H9 (cell line): ENCODE data around the gene ZKSCAN4. TPM values are rescaled to one million over a fixed set of nuclear protein-coding genes. Genes with fewer than 3 reads are reported as not detected.

ENCODE experiments used
- DNase-seq: peaks from one replicate; pipeline ENCODE4 v3.0.0-alpha.2; 2017
- H2AFZ ChIP-seq: one replicate; pipeline ENCODE4 v1.6.1; 2013; ENCODE audit warnings: mild to moderate bottlenecking, low read length, control low read depth, moderate library complexity
- H2AK5ac ChIP-seq: 2 replicates; pipeline ENCODE4 v1.6.1; 2013; ENCODE audit warnings: low read length, control low read depth, mixed read lengths; ENCODE audit not compliant: insufficient read length
- H2BK120ac ChIP-seq: one replicate; pipeline ENCODE4 v1.6.1; 2013; ENCODE audit warnings: low read depth, mild to moderate bottlenecking, low read length, control low read depth, inconsistent platforms; ENCODE audit not compliant: poor library complexity, severe bottlenecking
- H2BK12ac ChIP-seq: 2 replicates; pipeline ENCODE4 v1.6.1; 2013; ENCODE audit warnings: low read length, control low read depth, mixed read lengths, low read depth; ENCODE audit not compliant: insufficient read length
- H2BK15ac ChIP-seq: 2 replicates; pipeline ENCODE4 v1.6.1; 2013; ENCODE audit warnings: low read depth, low read length, control low read depth
- H2BK20ac ChIP-seq: one replicate; pipeline ENCODE4 v1.6.1; 2013; ENCODE audit warnings: low read depth, mild to moderate bottlenecking, low read length, control low read depth, inconsistent platforms; ENCODE audit not compliant: poor library complexity, severe bottlenecking
- H2BK5ac ChIP-seq: 2 replicates; pipeline ENCODE4 v1.6.1; 2013; ENCODE audit warnings: low read length, control low read depth, mixed read lengths; ENCODE audit not compliant: insufficient read length
- H3K14ac ChIP-seq: 2 replicates; pipeline ENCODE4 v1.6.1; 2013; ENCODE audit warnings: low read length, control low read depth; ENCODE audit not compliant: insufficient read depth
- H3K18ac ChIP-seq: 2 replicates; pipeline ENCODE4 v1.6.1; 2013; ENCODE audit warnings: low read depth, mild to moderate bottlenecking, mixed read lengths, low read length, control low read depth; ENCODE audit not compliant: insufficient read length
- H3K23ac ChIP-seq: 2 replicates; pipeline ENCODE4 v1.6.1; 2013; ENCODE audit warnings: low read length, control low read depth, mixed read lengths, low read depth; ENCODE audit not compliant: insufficient read length
- H3K23me2 ChIP-seq: 2 replicates; pipeline ENCODE4 v1.6.1; 2013; ENCODE audit warnings: low read depth, mild to moderate bottlenecking, mixed read lengths, low read length, control low read depth; ENCODE audit not compliant: insufficient read length, poor library complexity, severe bottlenecking
- H3K27ac ChIP-seq: 2 replicates; pipeline ENCODE4 v1.5.1; 2013; ENCODE audit warnings: low read length, control low read depth, mixed read lengths, low read depth; ENCODE audit not compliant: insufficient read length
- H3K27me3 ChIP-seq: 2 replicates; pipeline ENCODE4 v1.6.1; 2013; ENCODE audit warnings: low read length, control low read depth, inconsistent platforms; ENCODE audit not compliant: insufficient read depth
- H3K4ac ChIP-seq: 2 replicates; pipeline ENCODE4 v1.6.1; 2013; ENCODE audit warnings: low read depth, mild to moderate bottlenecking, control low read depth, inconsistent platforms, low read length, moderate library complexity
- H3K4me1 ChIP-seq: 2 replicates; pipeline ENCODE4 v1.6.1; 2013; ENCODE audit warnings: low read length, control low read depth, inconsistent platforms; ENCODE audit not compliant: insufficient read depth
- H3K4me2 ChIP-seq: 2 replicates; pipeline ENCODE4 v1.6.1; 2013; ENCODE audit warnings: low read length, control low read depth, mixed read lengths; ENCODE audit not compliant: insufficient read length, insufficient read depth
- H3K56ac ChIP-seq: 2 replicates; pipeline ENCODE4 v1.6.1; 2013; ENCODE audit warnings: low read depth, mild to moderate bottlenecking, mixed read lengths, low read length, control low read depth; ENCODE audit not compliant: insufficient read length
- H3K79me1 ChIP-seq: 2 replicates; pipeline ENCODE4 v1.6.1; 2013; ENCODE audit warnings: low read depth, mild to moderate bottlenecking, moderate library complexity, low read length, control low read depth, inconsistent platforms; ENCODE audit not compliant: insufficient read depth, poor library complexity, severe bottlenecking
- H3K79me2 ChIP-seq: 2 replicates; pipeline ENCODE4 v1.6.1; 2013; ENCODE audit warnings: low read length, control low read depth, inconsistent platforms; ENCODE audit not compliant: insufficient read depth
- H3K9ac ChIP-seq: 2 replicates; pipeline ENCODE4 v1.6.1; 2013; ENCODE audit warnings: low read length, control low read depth, mixed read lengths; ENCODE audit not compliant: insufficient read length; ENCODE audit errors: extremely low read depth
- H3K9me3 ChIP-seq: one replicate; pipeline ENCODE4 v1.6.1; 2013; ENCODE audit warnings: low read depth, low read length, inconsistent platforms; ENCODE audit not compliant: control insufficient read depth
- H3T11ph ChIP-seq: one replicate; pipeline ENCODE4 v1.6.1; 2013; ENCODE audit warnings: mild to moderate bottlenecking, low read length, control low read depth, inconsistent platforms
- H4K20me1 ChIP-seq: one replicate; pipeline ENCODE4 v1.6.1; 2013; ENCODE audit not compliant: control insufficient read depth, insufficient read length, insufficient read depth
- H4K5ac ChIP-seq: 2 replicates; pipeline ENCODE4 v1.6.1; 2013; ENCODE audit warnings: low read depth, mild to moderate bottlenecking, mixed read lengths, low read length, control low read depth; ENCODE audit not compliant: insufficient read length
- H4K8ac ChIP-seq: replicated peaks from 2 replicates; pipeline ENCODE4 v1.6.1; 2013; ENCODE audit warnings: low read length, control low read depth, mixed read lengths, low read depth; ENCODE audit not compliant: insufficient read length
- H4K91ac ChIP-seq: 2 replicates; pipeline ENCODE4 v1.6.1; 2013; ENCODE audit warnings: low read depth, mild to moderate bottlenecking, moderate library complexity, mixed read lengths, low read length, control low read depth; ENCODE audit not compliant: insufficient read length
- H3K27ac Mint-ChIP-seq, 3 experiments: 2 replicates in 2 of 3; 3 replicates in 1 of 3; pipeline ENCODE4 v1.8.0; 2020 to 2021; ENCODE audit warnings: mixed read lengths in 3 of 3, mild to moderate bottlenecking in 1 of 3, moderate library complexity in 1 of 3
- H3K27me3 Mint-ChIP-seq: 2 replicates; pipeline ENCODE4 v1.8.0; 2021; ENCODE audit warnings: low read depth, mild to moderate bottlenecking, moderate library complexity, mixed read lengths
- H3K36me3 Mint-ChIP-seq, 3 experiments: 2 replicates in 2 of 3; 3 replicates in 1 of 3; pipeline ENCODE4 v1.8.0; 2020 to 2021; ENCODE audit warnings: low read depth in 3 of 3, mixed read lengths in 3 of 3; ENCODE audit not compliant: insufficient read depth in 1 of 3
- H3K4me1 Mint-ChIP-seq, 2 experiments: 2 replicates each; pipeline ENCODE4 v1.8.0; 2020; ENCODE audit warnings: mixed read lengths in 2 of 2
- H3K4me3 Mint-ChIP-seq, 2 experiments: 2 replicates in 1 of 2; 3 replicates in 1 of 2; pipeline ENCODE4 v1.8.0; 2020 to 2021; ENCODE audit warnings: mild to moderate bottlenecking in 2 of 2, mixed read lengths in 2 of 2, moderate library complexity in 1 of 2
- H3K9me3 Mint-ChIP-seq, 2 experiments: 2 replicates in 1 of 2; 3 replicates in 1 of 2; pipeline ENCODE4 v1.8.0; 2020; ENCODE audit warnings: mild to moderate bottlenecking in 2 of 2, mixed read lengths in 2 of 2, moderate library complexity in 1 of 2
- WGBS: extraction: QIAGEN DNeasy Blood & Tissue Kit; methylation state at CpG from one replicate; pipeline ENCODE4 v1.1.7; 2013; ENCODE audit warnings: missing lambda C conversion rate, low lambda C conversion rate, mixed read lengths; ENCODE audit not compliant: insufficient read length; ENCODE audit errors: extremely low coverage; 5-methylcytosine and 5-hydroxymethylcytosine counted together
- total RNA-seq: library from RNA; stranded (reverse); gene quantifications from 2 replicates; pipeline ENCODE4 v1.2.1, GENCODE V29; 2021
- TF ChIP-seq, protein P1 (sequence below): fragments of 200-600 bp; sonication (generic); conservative IDR thresholded peaks from 3 replicates; pipeline ENCODE4 v1.8.0; 2021; ENCODE audit warnings: antibody characterized with exemption, mild to moderate bottlenecking

The ZKSCAN4 gene
- total RNA-seq, 1 experiment from 2014 or later = 8.8 TPM

DNA sequence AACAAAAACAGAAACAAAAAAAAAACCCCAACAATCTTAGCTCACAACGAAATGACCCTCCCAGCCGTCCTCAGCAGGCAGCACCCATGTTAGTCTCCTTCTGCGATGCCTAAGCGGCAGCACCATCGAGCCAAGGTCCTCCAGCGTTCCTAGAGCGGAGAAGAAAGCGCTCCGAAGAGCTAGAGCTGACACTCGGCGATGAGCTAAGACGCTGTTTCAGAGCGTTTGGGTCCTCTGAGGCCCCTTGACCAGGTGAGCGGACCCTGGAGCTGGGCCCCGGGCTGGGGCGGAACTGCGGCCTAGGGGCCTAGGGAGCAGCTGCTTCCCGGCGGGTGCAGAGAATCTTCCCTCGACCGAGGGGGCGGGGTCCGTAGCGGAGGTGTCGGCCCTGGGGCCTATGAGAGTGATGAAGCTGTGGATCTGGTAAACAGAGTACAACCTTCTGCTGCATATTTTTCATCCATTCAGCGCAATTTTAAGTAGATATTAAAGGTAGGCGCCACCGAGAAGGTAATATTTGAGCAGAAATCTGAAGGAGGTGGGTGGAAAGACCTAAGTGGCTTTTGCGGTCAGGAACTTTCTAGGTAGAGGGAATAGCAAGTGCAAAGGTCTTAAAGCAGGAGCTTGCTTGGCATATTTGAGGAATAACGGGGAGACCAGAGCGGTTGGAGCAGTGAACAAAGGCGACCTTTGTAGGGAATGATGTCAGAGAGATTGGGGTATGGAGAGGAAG lies 15.1 kb upstream of the ZKSCAN4 start, which contains the start of gene ZSCAN26:
ZSCAN26 (plus strand) TSS at position 182 of the 733 bp plus-strand sequence. CDS start 4,777 bp downstream, outside the sequence.
- no peaks in the 10 kb centered on the region for H3K9me3 Mint-ChIP-seq
- no peak within 1 kb of the TSS for H3K4me3 Mint-ChIP-seq
- H3K27ac ChIP-seq = peak within 1 kb of the TSS; percentile 48
- H3K23ac ChIP-seq = no peak within 1 kb of the TSS
- H2BK12ac ChIP-seq = no peak within 1 kb of the TSS
- no peak within 1 kb of the TSS for H4K5ac ChIP-seq
- H3K4ac ChIP-seq = no peak within 1 kb of the TSS
- peak within 1 kb of the TSS; percentile 66 for H3K4me2 ChIP-seq
- H3K18ac ChIP-seq = peak within 1 kb of the TSS; percentile 13
- H2AFZ ChIP-seq = peak within 1 kb of the TSS; percentile 90
- no peak within 1 kb of the TSS for H2BK120ac ChIP-seq
- peaks cover 0 to 3% of the 10 kb centered on the region in 2 experiments; a peak in 2 of 4 replicates for H3K4me1 Mint-ChIP-seq
- TF ChIP-seq, protein P1, sequence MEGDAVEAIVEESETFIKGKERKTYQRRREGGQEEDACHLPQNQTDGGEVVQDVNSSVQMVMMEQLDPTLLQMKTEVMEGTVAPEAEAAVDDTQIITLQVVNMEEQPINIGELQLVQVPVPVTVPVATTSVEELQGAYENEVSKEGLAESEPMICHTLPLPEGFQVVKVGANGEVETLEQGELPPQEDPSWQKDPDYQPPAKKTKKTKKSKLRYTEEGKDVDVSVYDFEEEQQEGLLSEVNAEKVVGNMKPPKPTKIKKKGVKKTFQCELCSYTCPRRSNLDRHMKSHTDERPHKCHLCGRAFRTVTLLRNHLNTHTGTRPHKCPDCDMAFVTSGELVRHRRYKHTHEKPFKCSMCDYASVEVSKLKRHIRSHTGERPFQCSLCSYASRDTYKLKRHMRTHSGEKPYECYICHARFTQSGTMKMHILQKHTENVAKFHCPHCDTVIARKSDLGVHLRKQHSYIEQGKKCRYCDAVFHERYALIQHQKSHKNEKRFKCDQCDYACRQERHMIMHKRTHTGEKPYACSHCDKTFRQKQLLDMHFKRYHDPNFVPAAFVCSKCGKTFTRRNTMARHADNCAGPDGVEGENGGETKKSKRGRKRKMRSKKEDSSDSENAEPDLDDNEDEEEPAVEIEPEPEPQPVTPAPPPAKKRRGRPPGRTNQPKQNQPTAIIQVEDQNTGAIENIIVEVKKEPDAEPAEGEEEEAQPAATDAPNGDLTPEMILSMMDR = no peak
- H4K91ac ChIP-seq = no peak within 1 kb of the TSS
- H3K4me1 ChIP-seq = no peaks in the 10 kb centered on the region
- H2AK5ac ChIP-seq = no peak within 1 kb of the TSS
- peaks cover 0 to 3% (median 2%) of the 10 kb centered on the region in 3 experiments; a peak in 3 of 7 replicates for H3K36me3 Mint-ChIP-seq
- no peak within 1 kb of the TSS; a peak in 1 of 7 replicates for H3K27ac Mint-ChIP-seq
- H3K56ac ChIP-seq = no peak within 1 kb of the TSS
- H3K79me1 ChIP-seq = no peaks in the 10 kb centered on the region
- H3K27me3 ChIP-seq = no peaks in the 10 kb centered on the region
- H2BK20ac ChIP-seq = no peak within 1 kb of the TSS
- no peak within 1 kb of the TSS for H3T11ph ChIP-seq
- H4K8ac ChIP-seq = no peak within 1 kb of the TSS
- WGBS = no CpG with 5 or more reads among the region's 32 CpGs
- no peaks in the 10 kb centered on the region for H3K9me3 ChIP-seq
- no peak within 1 kb of the TSS for H2BK5ac ChIP-seq
- peak within 1 kb of the TSS; percentile 14; the same call in 1 of the 2 replicates for H3K14ac ChIP-seq
- peaks cover 5% of the 10 kb centered on the region for H3K27me3 Mint-ChIP-seq
- no peak within 1 kb of the TSS for H2BK15ac ChIP-seq
- H3K23me2 ChIP-seq = peaks cover 4% of the 10 kb centered on the region
- peak; percentile 85 for DNase-seq
- H3K79me2 ChIP-seq = no peaks in the 10 kb centered on the region; the same call in 1 of the 2 replicates
- H4K20me1 ChIP-seq = no peaks in the 10 kb centered on the region
- H3K9ac ChIP-seq = peak within 1 kb of the TSS; percentile 54
